Endothelial cell of umbilical vein (primary cell): ENCODE data around the gene BOLA2B. TPM values are rescaled to one million over a fixed set of nuclear protein-coding genes. Genes with fewer than 3 reads are reported as not detected.
"Not testable (repeated sequence)": the region's sequence is repeated elsewhere in the genome, so short reads cannot be mapped to it uniquely, and the experiment has no call there.

Source experiments
- BruUV-seq: library from RNA; stranded (reverse); fragments of 400-500 nt; replicated peaks from 2 replicates; lab custom pipeline; 2021; lab: Mats Ljungman, UMichigan
- CTCF ChIA-PET: fragments of 300-600, 350-600 bp; sonication (Branson Sonifier 250); formaldehyde crosslinking; loops from one replicate; lab custom pipeline; 2021; ENCODE audit warnings: antibody characterized with exemption, inconsistent platforms; lab: Charles Lee
- POLR2A ChIA-PET: fragments of 300-600, 350-600 bp; sonication (Branson Sonifier 250); formaldehyde crosslinking; loops from one replicate; lab custom pipeline; 2021; ENCODE audit warnings: antibody characterized with exemption, inconsistent platforms; lab: Charles Lee
- DNase-seq: peaks from one replicate; pipeline ENCODE4 v3.0.0-alpha.2; 2011; ENCODE audit warnings: low read depth, low spot score
- FAIRE-seq: peaks from 2 replicates; lab custom pipeline; 2011; peaks lifted over from hg19 to GRCh38; lab: Jason Lieb, UNC
- H2AFZ ChIP-seq: 2 replicates; pipeline ENCODE4 v1.6.0; 2012; ENCODE audit warnings: low read depth, low read length, control low read depth, inconsistent platforms
- H3K27ac ChIP-seq: 2 replicates; pipeline ENCODE4 v1.5.1; 2011; ENCODE audit warnings: low read depth, mild to moderate bottlenecking, control low read depth, low read length, moderate library complexity; ENCODE audit not compliant: insufficient read depth
- H3K27me3 ChIP-seq, 2 experiments: 2 replicates each; pipeline versions ENCODE4 v1.6.0 to v1.6.1; 2011; ENCODE audit warnings: low read length in 2 of 2, mixed read lengths in 1 of 2; ENCODE audit not compliant: control insufficient read depth in 2 of 2, insufficient read depth in 2 of 2
- H3K36me3 ChIP-seq, 2 experiments: 2 replicates in 1 of 2; 3 replicates in 1 of 2; pipeline ENCODE4 v1.5.1; 2011; ENCODE audit warnings: low read length in 2 of 2, mild to moderate bottlenecking in 1 of 2, moderate library complexity in 1 of 2; ENCODE audit not compliant: control insufficient read depth in 2 of 2, insufficient read depth in 2 of 2; ENCODE audit errors: extremely low read depth in 1 of 2
- H3K4me1 ChIP-seq: 3 replicates; pipeline ENCODE4 v1.5.1; 2011; ENCODE audit warnings: mild to moderate bottlenecking, low read length; ENCODE audit not compliant: control insufficient read depth, insufficient read depth; ENCODE audit errors: extremely low read depth
- H3K4me2 ChIP-seq: 2 replicates; pipeline ENCODE4 v1.6.1; 2011; ENCODE audit warnings: low read length, control low read depth, mixed read lengths; ENCODE audit not compliant: insufficient read depth
- H3K4me3 ChIP-seq, 3 experiments: fragments of 200-600 bp in 1 of 3; sonication (generic), shearing (Covaris generic) in 1 of 3; replicated peaks in 1 of 3; 2 replicates each; pipeline ENCODE4 v1.5.1; 2011 to 2016; ENCODE audit warnings: control low read depth in 3 of 3, low read length in 3 of 3, mild to moderate bottlenecking in 2 of 3, inconsistent platforms in 1 of 3, low read depth in 1 of 3, moderate library complexity in 1 of 3; ENCODE audit not compliant: insufficient read depth in 1 of 3
- H3K79me2 ChIP-seq: 2 replicates; pipeline ENCODE4 v1.6.0; 2012; ENCODE audit warnings: low read length, inconsistent platforms; ENCODE audit not compliant: control insufficient read depth, insufficient read depth
- H3K9ac ChIP-seq: replicated peaks from 2 replicates; pipeline ENCODE3; 2011; ENCODE audit warnings: low read length, control low read depth; ENCODE audit not compliant: insufficient read depth; ENCODE audit errors: extremely low read depth
- H3K9me1 ChIP-seq: replicated peaks from 3 replicates; pipeline ENCODE4 v1.6.0; 2011; ENCODE audit warnings: mild to moderate bottlenecking, low read length; ENCODE audit not compliant: control insufficient read depth, insufficient read depth; ENCODE audit errors: extremely low read depth
- H3K9me3 ChIP-seq: replicated peaks from 2 replicates; pipeline ENCODE4 v1.5.1; 2012; ENCODE audit warnings: low read length, inconsistent platforms; ENCODE audit not compliant: control insufficient read depth, insufficient read depth
- H4K20me1 ChIP-seq: replicated peaks from 2 replicates; pipeline ENCODE3; 2011; ENCODE audit warnings: mild to moderate bottlenecking, low read length; ENCODE audit not compliant: control insufficient read depth, insufficient read depth; ENCODE audit errors: extremely low read depth
- CTCF ChIP-seq, 2 donors: IDR thresholded peaks; 1 replicate in 1 of 2; 2 replicates in 1 of 2; pipeline ENCODE4 v1.5.1; 2011; ENCODE audit warnings: low read length in 2 of 2, mild to moderate bottlenecking in 2 of 2, moderate library complexity in 2 of 2, control low read depth in 1 of 2, inconsistent platforms in 1 of 2, low read depth in 1 of 2; ENCODE audit not compliant: insufficient read depth in 1 of 2; ENCODE audit errors: extremely low read depth in 1 of 2
- FOS ChIP-seq: IDR thresholded peaks from 2 replicates; pipeline ENCODE4 v1.6.1; 2011; ENCODE audit warnings: mild to moderate bottlenecking, low read length, moderate library complexity, borderline replicate concordance; ENCODE audit not compliant: insufficient read depth
- GATA2 ChIP-seq: IDR thresholded peaks from 2 replicates; pipeline ENCODE4 v1.7.0; 2011; ENCODE audit warnings: low read depth, mild to moderate bottlenecking, moderate library complexity, mixed read lengths, low read length; ENCODE audit not compliant: insufficient read length, insufficient read depth
- dilution Hi-C: fragments of 300-500 bp; cut with MboI; formaldehyde crosslinking; loops from one replicate; pipeline ENCODE4 v1.15.0; 2019; ENCODE audit warnings: low sequenced_read_pairs; ENCODE audit not compliant: extremely low pct_ligation_motif_present
- intact Hi-C: fragments of 100-400 bp; cut with micrococcal nuclease; formaldehyde crosslinking; loops from one replicate; pipeline ENCODE4 v1.10.0; 2022
- polyA plus RNA-seq, 4 experiments: library from polyadenylated mRNA; depleted of rRNA in 3 of 4; stranded (reverse) in 3 of 4; unstranded in 1 of 4; fragments of >200 nt; gene quantifications; 2 replicates each; pipeline versions ENCODE4 v1.2.1 to v1.2.3, GENCODE V29; 2011 to 2012; ENCODE audit warnings: missing spikeins in 1 of 4
- total RNA-seq: library from RNA; stranded (reverse); gene quantifications from 2 replicates; pipeline ENCODE4 v1.2.3, GENCODE V29; 2021

The BOLA2B gene
- total and polyA plus RNA-seq, 2 donors (not counting 3 experiments of a cell fraction or from before 2014, with no cell fraction given) = 161 to 354 TPM

DNA sequence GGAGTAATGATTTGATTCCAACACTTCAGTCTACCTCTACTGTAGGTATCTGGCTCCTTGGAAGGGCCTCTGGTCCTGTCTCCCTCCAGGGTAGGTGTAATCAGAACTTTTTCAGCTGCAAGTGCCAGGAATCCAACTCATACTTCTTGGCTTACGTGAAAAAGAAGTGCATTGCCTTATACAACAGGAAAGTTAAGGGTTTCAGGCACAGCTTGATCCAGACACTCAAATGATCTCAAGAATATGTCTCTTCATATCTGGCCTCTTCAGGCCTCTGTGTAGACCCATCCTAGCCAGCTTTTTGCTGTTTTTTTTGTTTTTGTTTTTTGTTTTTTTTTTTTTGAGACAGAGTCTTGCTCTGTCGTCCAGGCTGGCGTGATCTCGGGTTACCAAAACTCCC is 14.3 kb downstream of the BOLA2B start:
- Histone ChIP-seq H3K27me3 (no peaks in the 10 kb centered on the region), H3K4me1 (peaks cover 5% of the 10 kb centered on the region), H4K20me1 (no peaks in the 10 kb centered on the region), H2AFZ (no peak overlapping the region), H3K4me2 (no peak overlapping the region), H3K9me1 (no peaks in the 10 kb centered on the region), H3K9ac (no peak overlapping the region), H3K9me3 (no peaks in the 10 kb centered on the region), H3K27ac (no peak overlapping the region), H3K79me2 (no peaks in the 10 kb centered on the region), H3K4me3 (no peak overlapping the region), H3K36me3 (no peaks in the 10 kb centered on the region)
- TF ChIP-seq CTCF (IDR thresholded peaks at IDR 0.05; ENCODE audit: extremely low read depth in 1 of 2, insufficient read depth in 1 of 2, low read depth in 1 of 2, low read length in 2 of 2) (no peak), FOS (no peak), GATA2 (no peak)
- no TSS peak for BruUV-seq
- dilution Hi-C loops (no loop called here), intact Hi-C loops (no loop called here)
- DNase-seq (no peak), FAIRE-seq (no peak)
- POLR2A ChIA-PET = no interaction called here
- CTCF ChIA-PET = interaction anchor here (1.0 to 1.4 kb wide), 3 partner anchors 67 to 230 kb away, joined by 3 to 5 read pairs (median 3); partner anchors contain the start of gene TBX6

GRCh38 chr16:30176876-30177275 is 16.6 kb downstream of the BOLA2B start:
- CTCF ChIA-PET, dilution Hi-C loops, H3K79me2 ChIP-seq, H3K4me2 ChIP-seq, H3K36me3 ChIP-seq, H3K27me3 ChIP-seq, H3K27ac ChIP-seq, intact Hi-C loops, POLR2A ChIA-PET, DNase-seq, H2AFZ ChIP-seq, BruUV-seq, H3K9ac ChIP-seq, FAIRE-seq, H3K9me3 ChIP-seq, H4K20me1 ChIP-seq, H3K4me3 ChIP-seq, H3K9me1 ChIP-seq, H3K4me1 ChIP-seq: not testable (repeated sequence)
